NCI-H2107 treated with DMSO at 0.1 percent for 48 hours (cell line): Measurements from ENCODE around the gene GRM8.

Experiments used
- DNase-seq: peaks from one replicate; lab custom pipeline; 2025; ENCODE audit not compliant: unreplicated experiment; lab: John Stamatoyannopoulos, UW

The GRM8 gene

DNA sequence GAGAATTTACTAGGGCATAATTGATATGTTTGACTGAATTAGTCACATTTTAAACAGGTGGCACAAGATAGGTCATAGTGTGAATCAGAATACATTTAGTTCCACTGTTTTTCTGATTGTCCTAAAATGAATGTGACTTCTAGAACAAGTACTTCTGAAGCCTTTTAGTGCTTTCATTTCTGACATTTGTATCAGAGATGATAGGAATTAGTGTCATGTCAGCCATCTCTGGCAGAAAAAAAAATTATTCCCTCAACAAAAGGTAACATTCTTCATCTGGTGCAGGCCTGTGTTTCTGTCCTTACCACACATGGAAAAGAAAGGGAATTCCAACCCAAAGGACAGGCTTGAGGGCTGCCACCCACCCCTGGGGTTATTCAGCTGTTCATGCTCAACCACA lies 21.3 kb downstream of the GRM8 start:
- DNase-seq = no peak

DNA sequence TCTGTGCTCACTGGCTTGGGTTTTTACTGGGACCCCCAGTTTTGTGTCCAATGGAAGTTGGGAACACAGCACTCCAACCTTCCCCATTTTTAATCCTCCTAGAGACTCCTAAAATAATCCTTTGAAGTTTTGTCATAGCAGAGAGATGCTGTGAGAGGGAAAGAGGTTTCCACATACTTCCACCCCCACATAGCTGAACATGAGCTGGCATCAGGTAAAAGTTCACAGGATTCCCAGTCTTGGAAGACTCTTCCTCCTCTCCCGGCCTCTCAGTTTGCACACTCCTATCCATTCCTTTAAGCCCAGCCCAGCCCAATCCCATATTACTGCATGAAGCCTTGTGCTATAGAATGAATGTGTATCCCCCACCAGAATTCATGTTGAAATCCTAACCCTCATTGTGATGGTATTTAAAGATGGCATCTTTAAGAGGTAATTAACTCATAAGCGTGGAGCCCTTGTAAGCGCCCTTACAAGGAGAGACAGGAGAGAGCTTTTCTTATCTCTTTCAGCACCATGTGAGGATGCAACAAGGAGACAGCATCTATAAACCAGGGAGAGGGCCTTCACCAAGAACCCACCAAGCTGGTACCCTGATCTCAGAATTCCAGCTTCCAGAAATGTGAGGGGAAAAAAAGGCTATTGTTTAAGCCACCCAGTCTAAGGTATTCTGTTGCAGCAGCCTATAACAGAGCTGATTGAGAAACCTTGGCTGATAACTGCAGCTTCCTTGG lies 22.4 kb downstream of the GRM8 start:
- no peak for DNase-seq

DNA sequence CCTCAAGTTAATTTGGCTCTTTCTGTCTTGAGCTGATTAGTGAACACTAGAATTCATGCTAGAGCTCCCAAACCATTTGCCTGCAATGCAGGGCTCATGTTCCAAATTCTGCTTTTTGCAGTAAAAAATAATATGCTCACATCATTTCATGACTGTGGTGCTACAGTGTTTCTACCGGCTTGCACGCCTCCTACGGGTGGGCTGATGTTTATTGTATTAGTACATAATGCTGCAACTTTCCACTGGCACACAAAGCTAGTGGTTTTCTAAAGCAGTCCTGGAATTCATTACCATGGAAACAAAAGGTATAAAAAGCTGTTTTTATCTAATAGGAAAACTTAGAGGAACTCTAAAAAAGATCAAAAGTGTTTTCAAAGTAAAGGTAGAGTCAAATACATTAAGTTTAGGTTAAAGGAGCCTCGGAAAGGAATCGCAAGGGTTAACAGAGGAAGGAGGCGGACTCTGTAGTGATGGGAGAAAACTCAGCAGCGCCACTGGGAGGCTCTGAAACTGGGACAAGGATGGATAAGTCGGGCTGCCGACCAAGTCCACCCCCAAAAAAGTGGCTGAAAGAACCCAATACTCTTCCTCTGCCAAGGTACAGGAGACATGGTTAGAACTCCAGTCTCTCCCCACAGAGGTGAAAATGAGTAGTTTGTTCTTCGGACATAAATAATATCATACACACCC lies 25.9 kb downstream of the GRM8 start:
- DNase-seq = no peak

DNA sequence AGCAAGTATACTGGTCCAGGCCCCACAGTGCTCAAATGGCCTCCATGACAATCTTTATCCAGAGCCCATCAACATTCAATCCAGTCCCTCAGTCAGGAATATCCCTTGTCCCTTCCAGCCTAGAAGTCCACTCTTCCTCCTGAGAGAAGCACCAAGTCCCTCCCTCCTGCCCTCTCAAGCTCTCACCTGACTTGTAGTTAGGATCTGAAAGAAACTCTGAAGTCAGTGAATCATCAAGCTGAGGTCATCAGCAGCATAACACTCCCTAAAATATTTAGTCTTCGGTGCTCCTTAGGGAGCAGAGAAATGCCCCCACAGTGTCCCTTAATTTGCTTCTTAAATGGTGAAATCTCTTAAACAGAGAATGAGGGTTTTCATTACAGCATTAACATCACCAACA lies 31.0 kb downstream of the GRM8 start:
- no peak for DNase-seq

DNA sequence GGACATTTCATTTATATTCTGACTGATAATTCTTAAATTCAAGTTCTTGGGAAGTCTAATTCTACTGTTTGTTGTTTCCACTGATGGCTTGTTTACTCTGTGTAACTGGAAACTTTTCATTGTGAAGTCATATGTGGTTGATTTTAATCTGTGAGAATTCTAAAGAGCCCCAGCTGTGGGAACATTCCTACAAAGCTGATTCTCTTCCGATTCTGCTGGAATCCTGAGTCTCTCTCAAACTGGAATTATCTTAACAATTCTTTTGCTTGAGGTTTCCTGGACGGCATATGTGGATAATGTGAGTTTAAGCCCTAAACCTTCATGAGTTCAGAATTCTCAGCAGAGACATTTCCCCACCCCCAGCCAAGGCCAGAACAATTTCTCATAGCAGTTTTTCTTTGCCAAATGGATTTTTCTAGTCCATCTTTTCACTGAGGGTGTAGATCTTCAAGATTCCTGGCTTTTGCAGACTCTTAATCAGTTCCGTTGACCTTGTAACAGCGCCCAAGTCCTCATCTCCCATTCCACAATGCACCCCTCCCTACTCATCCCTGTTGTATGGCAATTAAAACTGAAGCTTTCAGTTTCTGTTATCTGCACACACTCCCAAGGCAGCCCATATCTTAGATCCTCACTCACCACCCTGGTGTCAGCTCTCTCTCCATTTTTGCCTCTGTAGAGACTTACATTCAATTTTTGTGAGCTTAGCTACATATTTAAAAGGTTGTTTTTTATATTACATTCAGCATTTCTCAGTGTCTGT lies 37.6 kb downstream of the GRM8 start:
- DNase-seq = no peak

DNA sequence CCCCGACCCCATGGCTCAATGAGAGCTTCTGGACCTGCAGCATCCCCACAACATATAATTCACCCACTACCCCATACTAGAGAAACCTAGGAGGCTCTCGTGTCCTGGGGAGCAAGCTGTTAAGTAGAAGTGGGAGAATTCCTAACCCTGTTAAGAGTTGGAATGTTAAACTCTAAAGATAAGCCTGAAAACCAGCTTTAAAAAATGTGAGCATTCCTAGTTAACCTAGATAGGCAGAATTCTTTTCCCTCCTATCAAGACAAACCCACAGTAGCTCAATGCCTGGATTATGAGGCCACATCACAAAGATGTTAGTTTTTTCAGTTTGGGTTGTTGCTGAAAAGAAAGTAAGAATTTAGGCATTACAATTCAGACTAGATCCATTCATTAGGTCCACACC lies 42.9 kb downstream of the GRM8 start:
- no peak for DNase-seq

DNA sequence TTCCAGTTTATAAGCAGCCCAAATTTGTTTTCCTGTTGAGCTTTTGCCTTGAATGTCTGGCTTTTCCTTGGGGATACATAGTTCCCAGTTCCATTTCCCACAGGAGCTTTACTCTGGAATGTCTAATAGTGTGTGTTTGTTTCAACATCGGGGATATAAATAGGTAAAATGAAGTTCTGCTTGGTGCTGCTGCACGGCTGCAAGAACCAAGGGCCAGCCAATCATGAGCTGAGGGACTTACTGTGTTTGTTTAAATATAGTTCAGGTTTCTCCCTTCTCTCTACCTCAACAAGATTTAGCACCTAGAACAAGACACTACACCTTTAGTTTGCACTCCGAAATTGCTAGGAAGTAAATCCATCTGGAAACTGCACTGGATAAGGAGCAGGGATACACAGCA lies 43.9 kb downstream of the GRM8 start:
- no peak for DNase-seq

DNA sequence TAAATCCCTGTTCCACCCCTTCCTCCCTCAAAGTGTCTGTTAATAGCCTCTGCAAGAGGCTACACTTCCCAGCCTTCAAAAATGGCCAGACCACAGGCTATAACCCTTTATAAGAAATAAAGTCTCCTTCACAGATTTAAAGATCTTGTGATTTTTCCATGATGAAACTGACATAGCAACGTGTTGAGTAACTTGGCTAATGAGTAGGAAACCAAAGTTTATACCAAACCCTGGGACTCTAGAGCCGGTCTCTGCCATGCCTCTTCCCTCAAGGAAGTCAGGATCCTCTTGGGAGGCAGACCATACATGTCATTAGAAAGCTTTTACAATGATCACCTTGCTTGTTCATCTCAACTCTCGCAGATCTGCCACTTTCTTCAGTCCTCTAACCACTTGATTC lies 44.4 kb downstream of the GRM8 start:
- DNase-seq = no peak

DNA sequence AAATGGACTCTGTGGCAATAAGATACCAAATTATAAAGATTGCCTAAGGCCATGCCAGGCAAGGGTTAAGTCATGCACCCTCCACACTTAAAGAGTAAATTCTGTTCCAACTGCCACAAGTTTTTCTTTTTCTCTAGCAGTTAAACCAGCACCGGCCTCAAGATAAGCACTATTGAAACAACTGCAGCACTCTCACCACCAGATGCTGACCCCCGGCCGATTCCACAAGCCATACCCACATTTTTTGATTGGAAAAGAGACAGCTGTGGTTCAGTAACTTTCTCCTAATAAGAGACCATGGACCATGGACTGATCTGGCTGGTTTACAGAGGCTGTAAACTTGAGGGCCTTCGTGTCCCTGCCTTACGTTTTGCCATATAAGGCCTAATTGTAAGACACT lies 44.9 kb downstream of the GRM8 start:
- no peak for DNase-seq

DNA sequence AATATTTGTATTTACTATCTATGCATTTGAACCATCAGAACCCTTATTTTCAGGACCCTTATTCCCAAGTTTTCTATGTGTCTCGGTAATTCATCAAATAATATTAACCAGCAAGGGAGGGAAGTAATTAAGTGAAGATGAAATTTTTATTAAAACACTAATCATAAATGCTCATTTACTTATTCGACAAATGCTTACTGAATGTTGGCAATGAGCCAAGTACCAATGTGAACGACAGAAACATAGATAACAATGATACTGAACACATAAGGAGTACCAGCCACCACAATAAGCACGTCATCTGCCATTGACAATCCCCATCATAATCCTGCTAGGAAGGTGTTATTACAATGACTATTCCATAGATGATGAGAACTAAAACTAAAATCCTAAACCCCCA lies 45.5 kb downstream of the GRM8 start:
- no peak for DNase-seq

DNA sequence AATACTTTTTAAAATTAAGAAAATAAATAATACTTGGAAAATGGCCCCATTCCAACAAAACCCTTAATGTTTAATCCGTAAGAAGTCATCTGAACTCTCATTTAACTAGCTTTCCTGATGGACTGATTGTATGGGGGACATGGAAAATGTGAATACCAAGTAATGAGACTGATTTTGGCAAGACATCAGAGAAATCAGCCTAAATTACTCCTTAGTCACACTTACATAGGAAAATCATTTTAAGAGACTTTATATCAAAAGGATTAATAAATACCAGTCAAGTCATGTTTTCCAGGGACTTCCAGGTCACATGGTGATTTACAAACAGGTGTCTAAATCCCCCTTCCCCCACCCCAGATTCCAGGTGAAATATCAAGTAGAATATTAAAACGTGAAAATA lies 58.2 kb downstream of the GRM8 start:
- no peak for DNase-seq

DNA sequence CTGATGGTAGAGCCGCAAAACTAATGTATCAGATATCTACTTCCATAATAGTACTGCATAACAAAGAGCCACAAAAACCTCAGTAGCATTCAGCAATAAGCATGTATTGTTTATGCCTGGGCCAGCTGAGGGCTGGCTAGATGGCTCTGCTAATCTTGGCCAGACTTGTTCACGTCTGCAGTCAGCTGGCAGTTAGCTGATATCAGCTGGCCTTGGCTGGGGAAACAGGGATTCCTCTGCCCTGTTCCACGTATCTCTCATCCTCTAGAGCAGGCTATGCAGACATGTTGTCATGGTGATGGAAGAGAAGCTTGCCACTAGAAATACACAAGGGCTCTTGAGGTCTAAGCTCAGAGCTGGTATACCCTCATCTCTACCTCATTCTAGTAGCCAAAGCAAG lies 62.9 kb downstream of the GRM8 start:
- DNase-seq = peak; percentile 81

DNA sequence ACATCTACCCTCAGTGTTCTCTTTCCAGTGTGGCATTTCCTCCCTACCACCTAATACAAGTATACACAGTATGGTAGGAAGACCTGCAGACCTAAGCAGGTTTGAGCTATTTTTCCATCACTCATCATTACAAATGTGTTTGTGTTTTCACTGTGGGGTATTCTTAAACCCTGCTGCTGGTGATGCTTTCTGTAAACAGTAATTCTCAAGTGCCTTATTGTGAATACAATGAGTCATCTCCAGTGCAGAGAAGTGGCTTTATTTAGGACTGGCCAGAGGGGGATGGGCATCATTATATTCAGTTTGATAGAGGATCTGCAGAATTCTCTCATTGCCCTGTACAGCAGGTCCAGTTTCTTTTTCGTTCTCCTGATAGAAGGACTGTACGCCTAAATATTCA lies 63.7 kb downstream of the GRM8 start:
- peak; percentile 71 for DNase-seq

DNA sequence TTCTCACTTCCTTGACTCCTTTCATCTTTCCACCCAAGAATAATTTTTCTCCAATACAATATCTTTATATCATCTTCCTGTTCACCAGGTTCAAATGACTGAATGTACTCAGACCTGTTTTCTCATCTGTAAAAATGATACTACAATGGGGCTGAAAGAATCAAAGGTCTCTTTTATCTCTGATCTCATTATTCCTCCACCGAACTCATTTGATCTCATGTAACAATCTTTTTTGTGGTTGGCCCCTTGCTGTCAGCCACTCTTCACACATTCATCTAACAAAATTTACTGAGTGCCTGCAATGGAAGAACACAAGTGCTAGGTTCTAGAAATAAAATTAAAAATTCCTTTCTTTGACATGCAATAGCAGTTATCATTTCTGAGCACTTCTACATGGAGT lies 65.0 kb downstream of the GRM8 start:
- DNase-seq = peak; percentile 11

DNA sequence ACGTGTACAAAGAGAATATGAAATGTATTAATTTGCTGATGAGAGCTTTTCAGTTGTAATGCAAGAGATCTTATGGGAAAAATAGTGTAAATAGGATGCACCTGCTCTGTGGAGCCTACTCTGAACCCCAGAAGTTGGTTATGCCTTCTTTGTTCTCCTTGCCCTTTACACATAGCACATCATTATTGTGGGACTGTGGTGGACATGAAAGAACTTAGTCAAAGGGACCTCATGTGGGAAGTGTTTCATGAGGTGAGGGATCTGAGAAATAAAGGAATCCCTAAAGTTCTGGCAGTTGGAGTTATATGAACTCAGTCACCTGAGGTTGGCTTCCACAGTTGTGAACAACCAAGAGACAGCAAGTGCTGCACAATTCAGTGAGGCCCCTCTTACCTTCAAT lies 66.1 kb downstream of the GRM8 start:
- DNase-seq = no peak

DNA sequence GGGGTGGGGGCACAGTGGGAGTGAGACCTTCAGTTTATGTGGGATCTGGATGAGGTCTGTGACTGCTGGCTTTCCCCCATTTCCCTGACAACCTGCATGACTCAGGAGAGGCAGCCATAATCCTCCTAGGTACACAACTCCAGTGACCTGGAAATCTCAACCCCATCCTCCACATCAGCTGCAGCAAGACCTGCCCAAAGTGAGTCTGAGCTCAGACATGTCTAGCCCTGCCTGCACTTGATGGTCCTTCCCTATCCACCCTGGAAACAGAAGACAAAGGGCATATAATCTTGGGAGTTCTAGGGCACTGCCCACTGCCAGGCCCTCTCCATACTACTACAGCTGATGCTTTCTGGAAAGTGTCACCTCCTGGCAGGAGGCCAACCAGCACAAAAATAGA lies 75.6 kb downstream of the GRM8 start:
- no peak for DNase-seq

DNA sequence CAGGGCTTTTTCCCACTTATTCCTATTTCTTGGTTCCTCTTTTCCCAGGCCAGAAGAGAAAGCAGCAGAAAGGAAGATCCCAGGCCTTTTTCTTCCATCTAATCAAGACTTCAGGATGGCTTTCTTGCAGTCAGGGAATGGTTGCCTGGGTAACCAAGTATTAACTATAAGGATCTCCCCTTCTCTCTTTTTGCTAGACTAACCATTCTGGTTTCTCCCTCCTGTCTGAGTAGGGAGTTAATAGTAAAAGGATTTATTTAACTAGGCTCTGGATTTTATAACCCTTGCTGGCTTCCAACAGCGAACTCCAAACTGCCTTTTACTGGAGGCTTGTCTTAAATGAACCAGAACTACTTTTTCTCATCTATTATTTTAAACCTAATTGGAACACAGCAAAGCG lies 90.4 kb downstream of the GRM8 start:
- no peak for DNase-seq

DNA sequence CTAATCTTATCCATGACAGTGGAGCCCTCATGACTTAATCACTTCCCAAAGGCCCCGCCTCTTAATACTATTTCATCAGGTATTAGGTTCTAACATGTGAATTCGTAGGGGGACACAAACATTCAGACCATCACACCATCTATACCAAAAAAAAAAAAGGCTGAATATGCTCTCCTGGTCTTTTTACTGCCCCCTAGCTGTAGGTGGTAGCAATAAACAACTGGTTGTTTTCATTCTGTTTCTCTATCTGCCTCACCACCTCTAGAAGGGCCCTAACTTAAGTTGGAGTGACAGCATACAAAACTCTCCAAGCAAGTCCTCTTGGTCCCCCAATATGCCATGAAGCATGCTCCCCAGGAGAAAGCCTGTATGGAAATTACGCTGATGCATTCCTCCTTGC lies 94.1 kb downstream of the GRM8 start:
- DNase-seq = no peak

DNA sequence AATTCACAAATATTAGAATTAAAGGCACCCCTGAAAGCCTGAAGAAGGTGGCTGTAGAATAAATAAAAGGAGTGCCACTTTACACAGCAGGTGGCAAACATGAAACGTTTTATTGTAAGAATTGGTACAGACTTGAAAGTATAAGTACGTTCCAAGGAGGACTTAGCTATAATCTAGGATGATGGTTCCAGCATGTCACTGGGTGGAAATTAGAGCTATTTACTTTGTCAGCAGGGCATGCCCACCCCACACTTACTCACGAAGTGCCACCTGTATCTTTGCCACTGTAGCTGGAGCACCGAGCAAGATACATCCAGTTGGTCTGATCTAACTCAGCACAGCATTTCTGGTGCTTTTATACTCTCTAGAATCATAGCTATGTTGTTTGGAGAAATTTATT lies 97.8 kb downstream of the GRM8 start:
- DNase-seq = no peak

DNA sequence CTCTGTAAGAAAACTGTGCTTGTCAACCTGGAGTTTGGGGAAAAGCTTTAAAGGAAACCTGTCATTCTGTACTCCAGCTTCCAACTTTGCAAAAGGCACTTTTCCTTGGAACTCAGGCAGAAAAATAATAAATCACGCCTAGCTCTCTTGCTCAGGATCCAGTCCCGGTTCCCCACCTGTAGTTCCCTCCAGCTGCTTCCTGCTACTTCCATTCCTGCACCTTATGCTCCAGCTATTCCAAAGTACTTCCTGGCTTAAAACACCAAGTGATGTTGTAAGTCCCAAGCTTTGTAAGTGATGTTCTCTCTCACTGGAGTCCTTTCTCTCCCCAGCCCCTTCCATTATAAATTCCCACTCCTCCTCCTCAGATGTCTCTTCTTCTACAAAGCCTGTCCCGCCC lies 98.6 kb downstream of the GRM8 start:
- DNase-seq = no peak

DNA sequence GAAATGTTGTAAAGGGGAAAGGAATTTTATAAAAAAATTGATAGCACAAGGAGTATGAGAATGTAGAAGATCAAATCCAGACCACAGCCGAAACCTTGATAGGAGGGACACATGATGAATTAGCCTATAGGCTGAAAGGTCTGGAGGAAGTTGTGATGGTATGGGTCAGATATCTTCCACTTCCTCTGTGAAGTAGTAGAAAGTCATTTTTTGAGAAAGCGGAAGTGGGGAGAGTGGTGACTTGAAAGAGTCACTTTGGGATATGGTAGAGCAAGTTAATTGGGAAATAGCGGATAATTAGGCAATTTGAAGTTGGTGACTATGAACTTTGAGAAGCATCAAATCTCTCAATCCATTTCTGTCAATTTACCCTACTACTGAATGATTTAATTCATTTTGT lies 99.4 kb downstream of the GRM8 start:
- DNase-seq = no peak

DNA sequence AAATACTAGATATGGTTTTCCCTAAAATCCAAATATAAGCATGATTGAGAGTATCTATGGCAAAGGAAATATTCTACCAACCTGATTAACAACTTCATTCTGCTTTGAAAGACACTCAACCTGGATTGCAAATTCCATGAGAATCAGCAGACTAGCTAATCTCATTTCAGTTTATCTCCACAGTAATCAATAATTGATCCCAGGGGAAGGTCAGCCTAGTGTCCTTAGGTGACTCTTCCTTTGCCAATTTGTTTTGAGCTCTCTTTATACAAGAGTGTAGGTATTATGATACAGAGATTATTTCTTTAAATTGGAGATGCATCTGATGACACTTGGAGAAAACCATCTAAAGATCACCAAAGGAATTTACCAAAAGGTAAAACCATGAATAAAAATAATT lies 100.3 kb downstream of the GRM8 start:
- no peak for DNase-seq
